ENCODE measurements around the gene LHFPL6. TPM values are rescaled to one million over a fixed set of nuclear protein-coding genes. Genes with fewer than 3 reads are reported as not detected.

The LHFPL6 gene
- polyA plus RNA-seq, 3 donors, result 0.14 to 0.59 (median 0.46) TPM

GRCh38 chr13:39536906-39537305, 66.1 kb downstream of the LHFPL6 start:
- Histone ChIP-seq H4K20me1 (ENCODE audit: insufficient read depth, low read length) (no peaks in the 10 kb centered on the region), H3K79me2 (ENCODE audit: insufficient read depth, low read length) (no peaks in the 10 kb centered on the region), H3K9ac (ENCODE audit: insufficient read depth, low read length, poor library complexity, severe bottlenecking) (no peak overlapping the region), H3K4me1 (ENCODE audit: control insufficient read depth in 1 of 2, insufficient read depth in 2 of 2, low read length in 2 of 2) (no peaks in the 10 kb centered on the region), H3K4me3 (replicated peaks in 1 of 3; ENCODE audit: low read depth in 2 of 3, low read length in 3 of 3) (no peak overlapping the region), H2AFZ (ENCODE audit: insufficient read depth, low read depth, low read length, poor library complexity, severe bottlenecking) (no peak overlapping the region), H3K4me2 (replicated peaks; ENCODE audit: extremely low read depth, low read length, poor library complexity, severe bottlenecking) (no peak overlapping the region), H3K9me3 (replicated peaks in 1 of 2; ENCODE audit: control insufficient read depth in 1 of 2, insufficient read depth in 1 of 2, low read length in 2 of 2) (no peaks in the 10 kb centered on the region), H3K36me3 (replicated peaks in 1 of 2; ENCODE audit: control insufficient read depth in 1 of 2, insufficient read depth in 2 of 2, low read length in 2 of 2) (no peaks in the 10 kb centered on the region), H3K27ac (ENCODE audit: low read depth in 1 of 2, low read length in 2 of 2) (no peak overlapping the region), H3K27me3 (ENCODE audit: control insufficient read depth in 2 of 2, insufficient read depth in 2 of 2, low read length in 2 of 2) (no peaks in the 10 kb centered on the region)
- no peak for TF ChIP-seq CTCF (IDR thresholded peaks at IDR 0.05)
- Mint-ChIP-seq H3K4me3 (no peak overlapping the region), H3K27ac (no peak overlapping the region), H3K36me3 (no peaks in the 10 kb centered on the region), H3K9me3 (peaks cover 0 to 6% (median 0%) of the 10 kb centered on the region in 7 donors), H3K4me1 (no peaks in the 10 kb centered on the region), H3K27me3 (ENCODE audit: low read depth in 3 of 3) (peaks cover 0 to 1% (median 0%) of the 10 kb centered on the region in 3 donors)
- DNase-seq, result no peak
- WGBS (ENCODE audit: insufficient coverage), result 100% methylated on average over 4 of the region's 7 CpGs
- intact Hi-C loops (cut with micrococcal nuclease), result no loop called here

- H3K4me3 Mint-ChIP-seq, result no peak overlapping the region
- intact Hi-C loops (cut with micrococcal nuclease), result no loop called here
- Histone ChIP-seq H3K4me2 (replicated peaks; ENCODE audit: extremely low read depth, low read length, poor library complexity, severe bottlenecking) (no peak overlapping the region), H3K9ac (ENCODE audit: insufficient read depth, low read length, poor library complexity, severe bottlenecking) (no peak overlapping the region), H3K4me3 (replicated peaks in 1 of 3; ENCODE audit: low read depth in 2 of 3, low read length in 3 of 3) (no peak overlapping the region), H3K36me3 (replicated peaks in 1 of 2; ENCODE audit: control insufficient read depth in 1 of 2, insufficient read depth in 2 of 2, low read length in 2 of 2) (no peaks in the 10 kb centered on the region), H3K79me2 (ENCODE audit: insufficient read depth, low read length) (no peaks in the 10 kb centered on the region), H4K20me1 (ENCODE audit: insufficient read depth, low read length) (no peaks in the 10 kb centered on the region), H3K9me3 (replicated peaks in 1 of 2; ENCODE audit: control insufficient read depth in 1 of 2, insufficient read depth in 1 of 2, low read length in 2 of 2) (no peaks in the 10 kb centered on the region), H3K27ac (ENCODE audit: low read depth in 1 of 2, low read length in 2 of 2) (no peak overlapping the region), H3K4me1 (ENCODE audit: control insufficient read depth in 1 of 2, insufficient read depth in 2 of 2, low read length in 2 of 2) (no peaks in the 10 kb centered on the region), H2AFZ (ENCODE audit: insufficient read depth, low read depth, low read length, poor library complexity, severe bottlenecking) (no peak overlapping the region), H3K27me3 (ENCODE audit: control insufficient read depth in 2 of 2, insufficient read depth in 2 of 2, low read length in 2 of 2) (no peaks in the 10 kb centered on the region)
- DNase-seq, result no peak
- H3K4me1 Mint-ChIP-seq, result no peaks in the 10 kb centered on the region
- TF ChIP-seq CTCF (IDR thresholded peaks at IDR 0.05), result no peak
- H3K9me3 Mint-ChIP-seq, result peaks cover 0 to 6% (median 0%) of the 10 kb centered on the region in 7 donors
- H3K36me3 Mint-ChIP-seq, result no peaks in the 10 kb centered on the region
- H3K27ac Mint-ChIP-seq, result no peak overlapping the region
- WGBS (ENCODE audit: insufficient coverage), result 100% methylated on average over 5 of the region's 6 CpGs
- peaks cover 0 to 1% (median 0%) of the 10 kb centered on the region in 3 donors for H3K27me3 Mint-ChIP-seq (ENCODE audit: low read depth in 3 of 3)
Measured at GRCh38 chr13:39536274-39536673, 66.7 kb downstream of the LHFPL6 start.

Measured in CD14-positive monocyte (primary cell).